Mammary epithelial cell (primary cell): ENCODE measurements around the gene RGS19.

Experiments used
- EZH2 ChIP-seq: IDR thresholded peaks from 2 replicates; pipeline ENCODE4 v1.6.1; 2012; ENCODE audit warnings: low read length, inconsistent platforms, borderline replicate concordance
- TF ChIP-seq, protein P1 (sequence below), 2 donors: IDR thresholded peaks in 1 of 2; conservative IDR thresholded peaks in 1 of 2; 2 replicates each; pipeline ENCODE4 v1.5.1; 2011 to 2012; ENCODE audit warnings: inconsistent platforms in 2 of 2, low read length in 2 of 2, mild to moderate bottlenecking in 2 of 2, control low read depth in 1 of 2, low read depth in 1 of 2; ENCODE audit not compliant: insufficient read depth in 1 of 2; ENCODE audit errors: extremely low read depth in 1 of 2

GRCh38 chr20:64040231-64041039 is 38.9 kb downstream of the RGS19 start:
- TF ChIP-seq, protein P1, sequence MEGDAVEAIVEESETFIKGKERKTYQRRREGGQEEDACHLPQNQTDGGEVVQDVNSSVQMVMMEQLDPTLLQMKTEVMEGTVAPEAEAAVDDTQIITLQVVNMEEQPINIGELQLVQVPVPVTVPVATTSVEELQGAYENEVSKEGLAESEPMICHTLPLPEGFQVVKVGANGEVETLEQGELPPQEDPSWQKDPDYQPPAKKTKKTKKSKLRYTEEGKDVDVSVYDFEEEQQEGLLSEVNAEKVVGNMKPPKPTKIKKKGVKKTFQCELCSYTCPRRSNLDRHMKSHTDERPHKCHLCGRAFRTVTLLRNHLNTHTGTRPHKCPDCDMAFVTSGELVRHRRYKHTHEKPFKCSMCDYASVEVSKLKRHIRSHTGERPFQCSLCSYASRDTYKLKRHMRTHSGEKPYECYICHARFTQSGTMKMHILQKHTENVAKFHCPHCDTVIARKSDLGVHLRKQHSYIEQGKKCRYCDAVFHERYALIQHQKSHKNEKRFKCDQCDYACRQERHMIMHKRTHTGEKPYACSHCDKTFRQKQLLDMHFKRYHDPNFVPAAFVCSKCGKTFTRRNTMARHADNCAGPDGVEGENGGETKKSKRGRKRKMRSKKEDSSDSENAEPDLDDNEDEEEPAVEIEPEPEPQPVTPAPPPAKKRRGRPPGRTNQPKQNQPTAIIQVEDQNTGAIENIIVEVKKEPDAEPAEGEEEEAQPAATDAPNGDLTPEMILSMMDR (conservative IDR thresholded peaks at IDR 0.05 in 1 of 2, IDR thresholded peaks at IDR 0.05 in 1 of 2; ENCODE audit: extremely low read depth in 1 of 2, insufficient read depth in 1 of 2, low read depth in 1 of 2, low read length in 2 of 2): no peak
- TF ChIP-seq EZH2: no peak
